LNCAP (cell line): ENCODE data around the gene ZCCHC24.

Experiments used
- CTCF ChIP-seq: fragments of 450-650 bp; IDR thresholded peaks from 2 replicates; pipeline ENCODE4 v1.5.1; 2017; ENCODE audit warnings: mild to moderate bottlenecking

The ZCCHC24 gene

GRCh38 chr10:79358811-79359210 lies 86.6 kb downstream of the ZCCHC24 start:
- TF ChIP-seq CTCF = no peak

GRCh38 chr10:79357180-79357579 lies 88.2 kb downstream of the ZCCHC24 start:
- no peak for TF ChIP-seq CTCF

GRCh38 chr10:79356104-79356503 lies 89.3 kb downstream of the ZCCHC24 start:
- no peak for TF ChIP-seq CTCF

GRCh38 chr10:79355420-79356017 lies 89.9 kb downstream of the ZCCHC24 start:
- no peak for TF ChIP-seq CTCF

- TF ChIP-seq CTCF = no peak
These were observed 90.8 kb downstream of the ZCCHC24 start for GRCh38 chr10:79354615-79355014.

- TF ChIP-seq CTCF = no peak
These were observed 91.3 kb downstream of the ZCCHC24 start for GRCh38 chr10:79354141-79354540.

- TF ChIP-seq CTCF = no peak
These were observed 91.7 kb downstream of the ZCCHC24 start for GRCh38 chr10:79353726-79354125.

GRCh38 chr10:79353000-79353406 lies 92.4 kb downstream of the ZCCHC24 start:
- TF ChIP-seq CTCF = no peak
